GM12874 (cell line): ENCODE results near the gene CFHR5.

Source experiments
- TF ChIP-seq, protein P1 (sequence below): IDR thresholded peaks from 2 replicates; pipeline ENCODE4 v1.5.1; 2011; ENCODE audit warnings: low read depth, mild to moderate bottlenecking, control low read depth, low read length, moderate library complexity; ENCODE audit not compliant: insufficient read depth

Gene CFHR5

GRCh38 chr1:197029749-197030148 lies 52.4 kb downstream of the CFHR5 start:
- TF ChIP-seq, protein P1, sequence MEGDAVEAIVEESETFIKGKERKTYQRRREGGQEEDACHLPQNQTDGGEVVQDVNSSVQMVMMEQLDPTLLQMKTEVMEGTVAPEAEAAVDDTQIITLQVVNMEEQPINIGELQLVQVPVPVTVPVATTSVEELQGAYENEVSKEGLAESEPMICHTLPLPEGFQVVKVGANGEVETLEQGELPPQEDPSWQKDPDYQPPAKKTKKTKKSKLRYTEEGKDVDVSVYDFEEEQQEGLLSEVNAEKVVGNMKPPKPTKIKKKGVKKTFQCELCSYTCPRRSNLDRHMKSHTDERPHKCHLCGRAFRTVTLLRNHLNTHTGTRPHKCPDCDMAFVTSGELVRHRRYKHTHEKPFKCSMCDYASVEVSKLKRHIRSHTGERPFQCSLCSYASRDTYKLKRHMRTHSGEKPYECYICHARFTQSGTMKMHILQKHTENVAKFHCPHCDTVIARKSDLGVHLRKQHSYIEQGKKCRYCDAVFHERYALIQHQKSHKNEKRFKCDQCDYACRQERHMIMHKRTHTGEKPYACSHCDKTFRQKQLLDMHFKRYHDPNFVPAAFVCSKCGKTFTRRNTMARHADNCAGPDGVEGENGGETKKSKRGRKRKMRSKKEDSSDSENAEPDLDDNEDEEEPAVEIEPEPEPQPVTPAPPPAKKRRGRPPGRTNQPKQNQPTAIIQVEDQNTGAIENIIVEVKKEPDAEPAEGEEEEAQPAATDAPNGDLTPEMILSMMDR, result no peak

GRCh38 chr1:197036861-197037260 lies 59.5 kb downstream of the CFHR5 start:
- TF ChIP-seq, protein P1, result no peak

- TF ChIP-seq, protein P1, result no peak
Measured at GRCh38 chr1:197041486-197042353, 64.4 kb downstream of the CFHR5 start.

DNA sequence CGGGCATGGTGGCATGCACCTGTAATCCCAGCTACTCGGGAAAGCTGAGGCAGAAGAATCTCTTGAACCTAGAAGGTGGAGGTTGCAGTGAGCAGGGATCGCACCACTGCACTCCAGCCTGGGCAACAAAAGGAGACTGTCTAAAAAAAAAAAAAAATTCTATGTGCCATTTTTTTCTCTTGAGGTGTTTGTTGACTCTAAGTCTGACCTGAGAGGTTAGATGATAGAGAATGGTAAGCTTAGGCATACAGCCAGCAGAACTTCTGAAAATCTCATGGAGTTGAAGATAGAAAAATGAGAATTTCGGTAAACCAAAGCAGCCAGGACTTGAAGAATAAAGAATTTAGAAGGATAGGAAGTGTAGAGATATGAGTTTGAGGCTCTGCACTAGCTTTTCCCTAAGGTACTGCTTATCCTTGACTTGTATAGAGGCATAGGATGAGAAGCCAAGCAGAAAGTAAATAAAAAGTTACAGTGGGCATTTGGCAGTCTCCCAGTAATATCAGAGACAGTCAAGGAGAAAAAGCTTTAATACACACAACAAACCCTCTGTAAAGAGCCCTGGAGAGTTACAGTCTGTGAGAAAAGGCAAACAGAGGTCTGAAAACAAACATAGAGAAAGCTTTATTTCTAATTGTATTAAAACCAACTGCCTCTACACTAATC lies 65.5 kb downstream of the CFHR5 start:
- TF ChIP-seq, protein P1, result no peak

GRCh38 chr1:197049100-197049499 lies 71.7 kb downstream of the CFHR5 start:
- TF ChIP-seq, protein P1, result no peak
